Measurements from ENCODE around the gene TMEM171. TPM values are rescaled to one million over a fixed set of nuclear protein-coding genes. Genes with fewer than 3 reads are reported as not detected.

Gene TMEM171
- total and polyA plus RNA-seq, 2 of the 8 experiments (the other 6 are each of a cell fraction or from before 2014, with no cell fraction given): 1.0 to 2.2 TPM

- Histone ChIP-seq H2BK12ac (ENCODE audit: low read depth, low read length) (no peak overlapping the region), H2AK5ac (ENCODE audit: low read depth, low read length) (no peak overlapping the region), H3K23ac (ENCODE audit: insufficient read length) (no peak overlapping the region), H3K27ac (ENCODE audit: low read depth, low read length) (no peak overlapping the region), H2BK120ac (replicated peaks; ENCODE audit: low read depth, low read length) (no peak overlapping the region), H3K79me2 (ENCODE audit: control insufficient read depth in 1 of 2, insufficient read depth in 2 of 2, low read length in 2 of 2) (no peaks in the 10 kb centered on the region), H3K18ac (ENCODE audit: extremely low read depth, low read length) (no peak overlapping the region), H3K14ac (ENCODE audit: insufficient read length) (no peak overlapping the region), H4K8ac (ENCODE audit: extremely low read depth, insufficient read depth, low read length) (no peak overlapping the region), H3K56ac (replicated peaks; ENCODE audit: insufficient read length, low read depth, low read length) (no peak overlapping the region), H3K23me2 (ENCODE audit: low read depth, low read length) (no peaks in the 10 kb centered on the region), H2BK5ac (ENCODE audit: low read depth, low read length) (no peak overlapping the region), H2BK15ac (ENCODE audit: low read length) (no peak overlapping the region), H3K36me3 (ENCODE audit: control insufficient read depth in 2 of 4, insufficient read depth in 4 of 4, low read length in 3 of 4) (no peaks in the 10 kb centered on the region), H3K9ac (replicated peaks in 1 of 4; ENCODE audit: extremely low read depth in 1 of 4, low read depth in 3 of 4, low read length in 3 of 4) (no peak overlapping the region), H4K20me1 (replicated peaks in 1 of 2; ENCODE audit: control insufficient read depth in 1 of 2, insufficient read depth in 2 of 2, low read length in 2 of 2) (no peaks in the 10 kb centered on the region), H3K79me1 (ENCODE audit: low read depth, low read length) (no peaks in the 10 kb centered on the region), H2BK20ac (ENCODE audit: low read length) (no peak overlapping the region), H2AFZ (ENCODE audit: low read length) (no peak overlapping the region), H4K5ac (ENCODE audit: insufficient read length, low read depth, low read length) (no peak overlapping the region), H3K4me3 (ENCODE audit: extremely low read depth in 1 of 4, insufficient read depth in 2 of 4, low read depth in 3 of 4, low read length in 4 of 4) (no peak overlapping the region), H3K27me3 (replicated peaks in 1 of 4; ENCODE audit: control insufficient read depth in 3 of 4, extremely low read depth in 1 of 4, insufficient read depth in 3 of 4, low read length in 3 of 4) (no peaks in the 10 kb centered on the region), H3K4me2 (ENCODE audit: insufficient read depth in 1 of 2, low read depth in 2 of 2, low read length in 2 of 2) (no peak overlapping the region), H4K91ac (replicated peaks; ENCODE audit: insufficient read length, low read length) (no peak overlapping the region), H3K4me1 (replicated peaks in 1 of 4; ENCODE audit: control insufficient read depth in 3 of 4, insufficient read depth in 4 of 4, low read length in 3 of 4) (peaks cover 0 to 3% (median 0%) of the 10 kb centered on the region in 4 experiments; a peak in 1 of 7 replicates), H3K4ac (replicated peaks; ENCODE audit: insufficient read length, low read depth, low read length) (no peak overlapping the region), H3K9me3 (ENCODE audit: insufficient read depth in 2 of 2, low read depth in 1 of 2, low read length in 1 of 2) (peaks cover 0 to 2% of the 10 kb centered on the region in 2 experiments; a peak in 1 of 4 replicates)
- POLR2A ChIA-PET (ENCODE audit: partially characterized antibody): interaction anchor here (1.4 kb wide), 1 partner anchor 10 kb away, joined by 3 read pairs; no protein-coding TSS in a partner anchor
- no peak for TF ChIP-seq CHD1 (IDR thresholded peaks at IDR 0.05; ENCODE audit: low read depth, low read length)
- no peak for TF ChIP-seq ATF3 (IDR thresholded peaks at IDR 0.05; ENCODE audit: insufficient read depth, low read depth, low read length)
- TF ChIP-seq MAFK (IDR thresholded peaks at IDR 0.05; ENCODE audit: low read depth, low read length): no peak
- TF ChIP-seq TAF7 (optimal IDR thresholded peaks at IDR 0.05; ENCODE audit: borderline replicate concordance, low read depth, low read length): no peak
- no peak for TF ChIP-seq KDM5A (IDR thresholded peaks at IDR 0.05; ENCODE audit: low read length)
- no peak for TF ChIP-seq HDAC2 (IDR thresholded peaks at IDR 0.05; ENCODE audit: borderline replicate concordance in 1 of 2, low read depth in 2 of 2, low read length in 2 of 2)
- TF ChIP-seq POLR2A (IDR thresholded peaks at IDR 0.05; ENCODE audit: control extremely low read depth in 1 of 2, low read depth in 2 of 2, low read length in 2 of 2): no peak
- TF ChIP-seq BRCA1 (IDR thresholded peaks at IDR 0.05; ENCODE audit: low read depth, low read length): no peak
- TF ChIP-seq RNF2 (IDR thresholded peaks at IDR 0.05; ENCODE audit: borderline replicate concordance, low read depth, low read length, missing control alignments, poor library complexity, severe bottlenecking): no peak
- TF ChIP-seq HDAC6 (IDR thresholded peaks at IDR 0.05; ENCODE audit: low read depth, low read length): no peak
- no peak for TF ChIP-seq POLR2AphosphoS5 (IDR thresholded peaks at IDR 0.05; ENCODE audit: low read depth, low read length)
- no peak for TF ChIP-seq SUZ12 (IDR thresholded peaks at IDR 0.05; ENCODE audit: low read length)
- CTCF ChIA-PET (ENCODE audit: partially characterized antibody): interaction anchor here (1.1 to 2.9 kb wide), 5 partner anchors 9 to 96 kb away, joined by 3 to 14 read pairs (median 5); no protein-coding TSS in a partner anchor
- DNase-seq (ENCODE audit: low read depth in 1 of 2, low spot score in 2 of 2) (no peak), FAIRE-seq (no peak)
- WGBS, 2 experiments (ENCODE audit: extremely low coverage in 1 of 2, insufficient coverage in 1 of 2, insufficient read length in 1 of 2, insufficient replicate concordance in 2 of 2, low coverage in 1 of 2, low lambda C conversion rate in 2 of 2, missing lambda C conversion rate in 1 of 2): 91% methylated on average over 3 of the region's 3 CpGs; no CpG with 5 or more reads in 1 of the 2 experiments
These were observed 59.4 kb downstream of the TMEM171 start for GRCh38 chr5:73179730-73180129.
